ENCODE measurements around the gene METTL5.
"Not testable (repeated sequence)": the region's sequence is repeated elsewhere in the genome, so short reads cannot be mapped to it uniquely, and the experiment has no call there.

METTL5 gene

GRCh38 chr2:169862816-169863215 lies 38.1 kb upstream of the METTL5 start:
- DNase-seq: no peak
- Histone ChIP-seq H3K27me3 (no peaks in the 10 kb centered on the region), H3K4me3 (ENCODE audit: low read depth, low read length) (no peak overlapping the region), H3K36me3 (no peaks in the 10 kb centered on the region), H3K4me1 (no peaks in the 10 kb centered on the region), H3K9me3 (no peaks in the 10 kb centered on the region)
- TF ChIP-seq CTCF (IDR thresholded peaks at IDR 0.05; ENCODE audit: low read depth, low read length): no peak

GRCh38 chr2:169860149-169860548 lies 35.4 kb upstream of the METTL5 start:
- no peak for DNase-seq
- Histone ChIP-seq H3K4me3 (ENCODE audit: low read depth, low read length) (no peak overlapping the region), H3K36me3 (no peaks in the 10 kb centered on the region), H3K4me1 (no peaks in the 10 kb centered on the region), H3K9me3 (no peaks in the 10 kb centered on the region), H3K27me3 (no peaks in the 10 kb centered on the region)
- TF ChIP-seq CTCF (IDR thresholded peaks at IDR 0.05; ENCODE audit: low read depth, low read length): no peak

- Histone ChIP-seq H3K27me3 (no peaks in the 10 kb centered on the region), H3K36me3 (no peaks in the 10 kb centered on the region), H3K4me1 (no peaks in the 10 kb centered on the region), H3K9me3 (no peaks in the 10 kb centered on the region), H3K4me3 (ENCODE audit: low read depth, low read length) (no peak overlapping the region)
- TF ChIP-seq CTCF (IDR thresholded peaks at IDR 0.05; ENCODE audit: low read depth, low read length): no peak
- DNase-seq: no peak
Measured at GRCh38 chr2:169859423-169859822, 34.7 kb upstream of the METTL5 start.

GRCh38 chr2:169855281-169856258 lies 30.9 kb upstream of the METTL5 start:
- not testable (repeated sequence) for H3K4me1 ChIP-seq; H3K4me3 ChIP-seq (ENCODE audit: low read depth, low read length); H3K27me3 ChIP-seq; H3K36me3 ChIP-seq; H3K9me3 ChIP-seq; DNase-seq

- Histone ChIP-seq H3K27me3 (no peaks in the 10 kb centered on the region), H3K36me3 (no peaks in the 10 kb centered on the region), H3K4me1 (no peaks in the 10 kb centered on the region), H3K9me3 (no peaks in the 10 kb centered on the region), H3K4me3 (ENCODE audit: low read depth, low read length) (no peak overlapping the region)
- no peak for DNase-seq
- TF ChIP-seq CTCF (IDR thresholded peaks at IDR 0.05; ENCODE audit: low read depth, low read length): no peak
Measured at GRCh38 chr2:169853041-169853668, 28.4 kb upstream of the METTL5 start.

- no peak for TF ChIP-seq CTCF (IDR thresholded peaks at IDR 0.05; ENCODE audit: low read depth, low read length)
- Histone ChIP-seq H3K9me3 (no peaks in the 10 kb centered on the region), H3K4me3 (ENCODE audit: low read depth, low read length) (no peak overlapping the region), H3K36me3 (no peaks in the 10 kb centered on the region), H3K27me3 (no peaks in the 10 kb centered on the region), H3K4me1 (no peaks in the 10 kb centered on the region)
- DNase-seq: no peak
Measured at GRCh38 chr2:169849710-169850109, 25.0 kb upstream of the METTL5 start.

GRCh38 chr2:169848959-169849693 lies 24.4 kb upstream of the METTL5 start:
- not testable (repeated sequence) for H3K9me3 ChIP-seq; H3K27me3 ChIP-seq; H3K4me1 ChIP-seq; H3K4me3 ChIP-seq (ENCODE audit: low read depth, low read length); DNase-seq; H3K36me3 ChIP-seq
